ENCODE data around the gene PDXP. TPM values are rescaled to one million over a fixed set of nuclear protein-coding genes. Genes with fewer than 3 reads are reported as not detected.

Gene PDXP
- total RNA-seq, 4 donors from 2014 or later = 10.3 to 28.7 (median 16.6) TPM

DNA sequence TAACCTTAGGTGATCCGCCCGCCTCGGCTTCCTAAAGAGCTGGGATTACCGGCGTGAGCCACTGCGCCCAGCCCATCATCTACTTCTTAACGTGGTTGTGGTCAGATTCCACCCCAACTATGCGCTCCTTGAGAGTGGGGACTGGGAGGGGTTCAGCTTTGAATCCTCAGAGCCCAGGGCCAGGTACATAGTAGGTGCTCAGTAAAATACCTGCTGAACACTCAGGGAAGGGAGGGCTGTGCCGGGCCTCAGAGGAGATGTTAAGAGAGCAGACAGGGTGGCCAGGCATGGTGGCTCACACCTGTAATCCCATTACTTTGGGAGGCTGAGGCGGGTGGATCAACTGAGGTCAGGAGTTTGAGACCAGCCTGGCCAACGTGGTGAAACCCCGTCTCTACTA is 15.7 kb downstream of the PDXP start:
- TF ChIP-seq, protein P1, sequence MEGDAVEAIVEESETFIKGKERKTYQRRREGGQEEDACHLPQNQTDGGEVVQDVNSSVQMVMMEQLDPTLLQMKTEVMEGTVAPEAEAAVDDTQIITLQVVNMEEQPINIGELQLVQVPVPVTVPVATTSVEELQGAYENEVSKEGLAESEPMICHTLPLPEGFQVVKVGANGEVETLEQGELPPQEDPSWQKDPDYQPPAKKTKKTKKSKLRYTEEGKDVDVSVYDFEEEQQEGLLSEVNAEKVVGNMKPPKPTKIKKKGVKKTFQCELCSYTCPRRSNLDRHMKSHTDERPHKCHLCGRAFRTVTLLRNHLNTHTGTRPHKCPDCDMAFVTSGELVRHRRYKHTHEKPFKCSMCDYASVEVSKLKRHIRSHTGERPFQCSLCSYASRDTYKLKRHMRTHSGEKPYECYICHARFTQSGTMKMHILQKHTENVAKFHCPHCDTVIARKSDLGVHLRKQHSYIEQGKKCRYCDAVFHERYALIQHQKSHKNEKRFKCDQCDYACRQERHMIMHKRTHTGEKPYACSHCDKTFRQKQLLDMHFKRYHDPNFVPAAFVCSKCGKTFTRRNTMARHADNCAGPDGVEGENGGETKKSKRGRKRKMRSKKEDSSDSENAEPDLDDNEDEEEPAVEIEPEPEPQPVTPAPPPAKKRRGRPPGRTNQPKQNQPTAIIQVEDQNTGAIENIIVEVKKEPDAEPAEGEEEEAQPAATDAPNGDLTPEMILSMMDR (IDR thresholded peaks at IDR 0.05 in 4 of 5, conservative IDR thresholded peaks at IDR 0.05 in 1 of 5) = no peak
- TF ChIP-seq POLR2A (IDR thresholded peaks at IDR 0.05) = no peak
- H3K36me3 ChIP-seq = peaks cover 0 to 17% of the 10 kb centered on the region in 2 donors
- peaks cover 33 to 40% of the 10 kb centered on the region in 2 donors for H3K4me1 ChIP-seq
- H3K9me3 ChIP-seq = no peaks in the 10 kb centered on the region
- in situ Hi-C loops (cut with MboI; ENCODE audit: low sequenced_read_pairs in 4 of 4) (no loop called here), intact Hi-C loops (cut with DNase I; ENCODE audit: low total_unique reads) (no loop called here)
- H3K27me3 ChIP-seq = no peaks in the 10 kb centered on the region
- peak overlapping the region in 2 of 4 donors; percentile 43 to 71 for H3K4me3 ChIP-seq
- peak overlapping the region; percentile 88 to 95 (median 91) for H3K27ac ChIP-seq
- ATAC-seq = no peak
- no peak for DNase-seq

GRCh38 chr22:37674951-37675929 is 16.7 kb downstream of the PDXP start, which contains the start of gene LGALS1:
LGALS1 (plus strand) TSS chr22:37675636; CDS start chr22:37675703, 67 bp downstream.
- DNase-seq (peak; percentile 92 to 95), ATAC-seq (peak; percentile 72 to 77)
- H3K27ac ChIP-seq = peak within 1 kb of the TSS; percentile 88 to 95 (median 91)
- H3K36me3 ChIP-seq = peaks cover 0 to 27% of the 10 kb centered on the region in 2 donors
- in situ Hi-C loops (cut with MboI; ENCODE audit: low sequenced_read_pairs in 4 of 4) = no loop called here
- intact Hi-C loops (cut with DNase I; ENCODE audit: low total_unique reads) = loop anchor here (1.0 to 5.0 kb wide), 6 partner anchors 17 to 478 kb away; partner anchors contain the start of genes GCAT, GGA1 and PDXP
- no peaks in the 10 kb centered on the region for H3K27me3 ChIP-seq
- H3K4me3 ChIP-seq = peak within 1 kb of the TSS; percentile 57 to 74 (median 70)
- H3K9me3 ChIP-seq = no peaks in the 10 kb centered on the region
- H3K4me1 ChIP-seq = peaks cover 33 to 40% of the 10 kb centered on the region in 2 donors
- peak; percentile 49 to 76 for TF ChIP-seq POLR2A (IDR thresholded peaks at IDR 0.05)
- TF ChIP-seq, protein P1 (IDR thresholded peaks at IDR 0.05 in 4 of 5, conservative IDR thresholded peaks at IDR 0.05 in 1 of 5) = peak in 2 of 5 experiments; percentile 32 to 38

DNA sequence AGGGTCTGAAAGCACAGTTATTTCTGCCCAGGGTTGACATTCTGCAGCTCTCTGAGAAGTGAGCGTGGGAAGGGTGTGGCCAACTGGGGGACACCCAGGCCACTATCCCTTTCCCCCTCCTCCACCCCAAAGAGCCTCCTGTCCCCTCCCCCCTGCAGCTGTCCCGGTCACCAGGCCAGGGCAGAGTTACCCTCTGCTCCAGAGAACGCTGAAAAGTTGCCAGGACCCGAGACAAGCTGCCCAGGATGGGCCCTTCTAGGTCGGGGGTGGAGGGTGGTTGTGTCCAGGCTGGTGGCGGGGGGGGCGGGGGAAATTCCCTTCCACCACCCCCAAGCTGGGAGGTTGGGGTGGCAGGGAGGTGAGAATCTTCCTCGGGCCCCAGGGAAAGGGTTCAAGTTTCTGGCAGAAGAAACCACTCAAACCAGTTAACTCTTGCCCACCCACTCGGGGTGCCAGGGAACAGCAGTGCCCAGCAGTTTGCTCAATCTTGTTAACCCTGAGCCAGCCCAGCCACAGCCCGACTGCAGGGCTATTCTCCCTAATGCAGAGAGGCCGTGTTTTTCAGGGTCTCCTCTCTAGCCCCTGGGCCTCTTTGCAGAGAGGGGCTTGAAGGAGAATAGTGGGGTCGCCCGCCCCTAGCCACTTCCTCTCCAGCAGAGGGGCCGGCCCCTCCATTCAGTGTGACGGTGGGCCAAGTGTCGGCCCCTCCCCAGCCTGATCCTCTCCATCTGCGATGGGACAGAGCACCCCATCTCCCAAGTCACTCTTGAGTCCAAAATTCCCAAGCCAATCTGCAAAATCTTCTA is 17.6 kb downstream of the PDXP start:
- intact Hi-C loops (cut with DNase I; ENCODE audit: low total_unique reads) (loop anchor here (1.0 to 5.0 kb wide), 6 partner anchors 18 to 479 kb away; partner anchors contain the start of genes GCAT, GGA1 and PDXP), in situ Hi-C loops (cut with MboI; ENCODE audit: low sequenced_read_pairs in 4 of 4) (no loop called here)
- DNase-seq (peak; percentile 84 to 88), ATAC-seq (peak; percentile 65 to 66)
- TF ChIP-seq, protein P1 (IDR thresholded peaks at IDR 0.05 in 4 of 5, conservative IDR thresholded peaks at IDR 0.05 in 1 of 5) = no peak
- no peak for TF ChIP-seq POLR2A (IDR thresholded peaks at IDR 0.05)
- Histone ChIP-seq H3K9me3 (no peaks in the 10 kb centered on the region), H3K36me3 (peaks cover 0 to 27% of the 10 kb centered on the region in 2 donors), H3K4me1 (peaks cover 34 to 40% of the 10 kb centered on the region in 2 donors), H3K27ac (peak overlapping the region; percentile 88 to 95 (median 91)), H3K4me3 (peak overlapping the region; percentile 57 to 74 (median 70)), H3K27me3 (no peaks in the 10 kb centered on the region)

GRCh38 chr22:37676736-37677492 is 18.4 kb downstream of the PDXP start:
- peaks cover 41 to 43% of the 10 kb centered on the region in 2 donors for H3K4me1 ChIP-seq
- intact Hi-C loops (cut with DNase I; ENCODE audit: low total_unique reads) (loop anchor here (5.0 kb wide), 4 partner anchors 50 to 480 kb away; partner anchors contain the start of gene GCAT), in situ Hi-C loops (cut with MboI; ENCODE audit: low sequenced_read_pairs in 4 of 4) (no loop called here)
- DNase-seq (peak; percentile 73 to 87), ATAC-seq (peak; percentile 32 to 38)
- no peaks in the 10 kb centered on the region for H3K27me3 ChIP-seq
- H3K4me3 ChIP-seq = peak overlapping the region; percentile 57 to 74 (median 70)
- H3K9me3 ChIP-seq = no peaks in the 10 kb centered on the region
- TF ChIP-seq POLR2A (IDR thresholded peaks at IDR 0.05) = peak; percentile 46 to 50
- TF ChIP-seq, protein P1 (IDR thresholded peaks at IDR 0.05 in 4 of 5, conservative IDR thresholded peaks at IDR 0.05 in 1 of 5) = no peak
- peaks cover 0 to 27% of the 10 kb centered on the region in 2 donors for H3K36me3 ChIP-seq
- H3K27ac ChIP-seq = peak overlapping the region; percentile 88 to 95 (median 91)
